Measurements from ENCODE around the gene YPEL1. TPM values are rescaled to one million over a fixed set of nuclear protein-coding genes. Genes with fewer than 3 reads are reported as not detected.

The YPEL1 gene
- total and polyA plus RNA-seq, 2 donors (not counting 1 experiment from before 2014, with no cell fraction given), result 14.9 to 17.0 TPM

GRCh38 chr22:21686193-21686608, 49.4 kb downstream of the YPEL1 start:
- TF ChIP-seq CTCF (IDR thresholded peaks at IDR 0.05) (no peak), EZH2 (IDR thresholded peaks at IDR 0.05; ENCODE audit: borderline replicate concordance, insufficient read depth, low read depth, low read length, poor library complexity, severe bottlenecking) (no peak)
- peaks cover 5% of the 10 kb centered on the region for H4K20me1 ChIP-seq (ENCODE audit: control insufficient read depth, insufficient read depth, low read length, poor library complexity, severe bottlenecking)
- no peak overlapping the region for H2AFZ ChIP-seq (ENCODE audit: insufficient read depth, low read depth, low read length, poor library complexity, severe bottlenecking)
- no peak overlapping the region for H3K9ac ChIP-seq (ENCODE audit: low read length)
- H3K9me3 ChIP-seq (ENCODE audit: control extremely low read depth in 1 of 3, control insufficient read depth in 2 of 3, insufficient read depth in 1 of 3, low read length in 2 of 3), result no peaks in the 10 kb centered on the region
- Mint-ChIP-seq H3K27ac (no peak overlapping the region), H3K4me3 (no peak overlapping the region), H3K4me1 (peaks cover 13% of the 10 kb centered on the region), H3K27me3 (no peaks in the 10 kb centered on the region), H3K9me3 (ENCODE audit: insufficient read depth) (no peaks in the 10 kb centered on the region)
- no peak overlapping the region for H3K27ac ChIP-seq (ENCODE audit: low read length in 2 of 2)
- intact Hi-C loops (cut with micrococcal nuclease), result no loop called here
- WGBS (ENCODE audit: insufficient coverage), result 99% methylated on average over 8 of the region's 8 CpGs
- CTCF ChIA-PET, result no interaction called here
- ATAC-seq (ENCODE audit: low read depth) (no peak), DNase-seq (no peak)
- no peaks in the 10 kb centered on the region for H3K27me3 ChIP-seq (replicated peaks in 1 of 4; ENCODE audit: control extremely low read depth in 1 of 4, control insufficient read depth in 3 of 4, insufficient read depth in 4 of 4, low read length in 3 of 4)
- H3K36me3 ChIP-seq (replicated peaks in 1 of 2; ENCODE audit: control extremely low read depth in 1 of 2, control insufficient read depth in 1 of 2, extremely low read depth in 1 of 2, insufficient read depth in 2 of 2, low read length in 1 of 2), result peaks cover 0 to 75% of the 10 kb centered on the region in 2 experiments
- no peak overlapping the region for H3K4me3 ChIP-seq (ENCODE audit: control extremely low read depth in 1 of 5, extremely low read depth in 1 of 5, insufficient read depth in 1 of 5, low read depth in 2 of 5, low read length in 4 of 5)
- H3K4me2 ChIP-seq (replicated peaks; ENCODE audit: low read depth, low read length, poor library complexity, severe bottlenecking), result no peak overlapping the region
- POLR2A ChIA-PET, result no interaction called here
- peaks cover 0 to 7% of the 10 kb centered on the region in 2 donors for H3K4me1 ChIP-seq (ENCODE audit: control insufficient read depth in 2 of 2, insufficient read depth in 2 of 2, low read length in 2 of 2)
- H3K79me2 ChIP-seq (ENCODE audit: control insufficient read depth, insufficient read depth, low read length), result no peaks in the 10 kb centered on the region

DNA sequence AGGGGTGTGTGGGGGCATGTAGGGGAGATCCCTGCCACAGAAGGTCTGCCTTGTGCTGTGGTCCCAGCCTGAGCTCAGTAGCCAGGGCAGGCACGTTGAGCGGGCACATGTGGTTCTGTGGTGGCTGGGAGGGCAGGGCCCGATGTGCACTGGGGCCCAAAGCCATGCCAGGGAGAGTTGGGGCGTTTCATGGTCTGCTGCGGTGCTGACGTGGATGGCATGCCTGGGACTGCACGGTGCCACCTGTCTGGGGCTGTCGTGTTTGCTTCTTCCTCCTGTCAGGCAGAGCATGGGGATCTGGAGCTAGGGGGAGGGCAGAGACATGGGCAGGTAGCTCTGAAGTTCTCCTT, 50.5 kb downstream of the YPEL1 start:
- no peak overlapping the region for H3K9ac ChIP-seq (ENCODE audit: low read length)
- H3K9me3 ChIP-seq (ENCODE audit: control extremely low read depth in 1 of 3, control insufficient read depth in 2 of 3, insufficient read depth in 1 of 3, low read length in 2 of 3), result no peaks in the 10 kb centered on the region
- H3K4me3 ChIP-seq (ENCODE audit: control extremely low read depth in 1 of 5, extremely low read depth in 1 of 5, insufficient read depth in 1 of 5, low read depth in 2 of 5, low read length in 4 of 5), result no peak overlapping the region
- no peak for TF ChIP-seq CTCF (IDR thresholded peaks at IDR 0.05)
- 97% methylated on average over 7 of the region's 8 CpGs for WGBS (ENCODE audit: insufficient coverage)
- no peaks in the 10 kb centered on the region for H3K27me3 ChIP-seq (replicated peaks in 1 of 4; ENCODE audit: control extremely low read depth in 1 of 4, control insufficient read depth in 3 of 4, insufficient read depth in 4 of 4, low read length in 3 of 4)
- peaks cover 2% of the 10 kb centered on the region for H3K79me2 ChIP-seq (ENCODE audit: control insufficient read depth, insufficient read depth, low read length)
- ChIA-PET CTCF (interaction anchor here (0.6 kb wide), 1 partner anchor 1308 kb away, joined by 3 read pairs; no protein-coding TSS in a partner anchor), POLR2A (no interaction called here)
- ATAC-seq (ENCODE audit: low read depth) (no peak), DNase-seq (no peak)
- intact Hi-C loops (cut with micrococcal nuclease), result no loop called here
- H3K4me1 ChIP-seq (ENCODE audit: control insufficient read depth in 2 of 2, insufficient read depth in 2 of 2, low read length in 2 of 2), result peaks cover 0 to 7% of the 10 kb centered on the region in 2 donors
- H3K36me3 ChIP-seq (replicated peaks in 1 of 2; ENCODE audit: control extremely low read depth in 1 of 2, control insufficient read depth in 1 of 2, extremely low read depth in 1 of 2, insufficient read depth in 2 of 2, low read length in 1 of 2), result peaks cover 0 to 75% of the 10 kb centered on the region in 2 experiments
- peaks cover 9% of the 10 kb centered on the region for H3K4me1 Mint-ChIP-seq
- no peak overlapping the region for H2AFZ ChIP-seq (ENCODE audit: insufficient read depth, low read depth, low read length, poor library complexity, severe bottlenecking)
- H3K4me2 ChIP-seq (replicated peaks; ENCODE audit: low read depth, low read length, poor library complexity, severe bottlenecking), result no peak overlapping the region
- no peak overlapping the region for H3K27ac Mint-ChIP-seq
- no peak overlapping the region for H3K4me3 Mint-ChIP-seq
- H4K20me1 ChIP-seq (ENCODE audit: control insufficient read depth, insufficient read depth, low read length, poor library complexity, severe bottlenecking), result peaks cover 5% of the 10 kb centered on the region
- H3K27ac ChIP-seq (ENCODE audit: low read length in 2 of 2), result no peak overlapping the region
- no peaks in the 10 kb centered on the region for H3K9me3 Mint-ChIP-seq (ENCODE audit: insufficient read depth)
- H3K27me3 Mint-ChIP-seq, result no peaks in the 10 kb centered on the region

All from B cell (primary cell).